ENCODE results near the gene HAND2.

GRCh38 chr4:173501592-173502150, 28.4 kb downstream of the HAND2 start:
- TF ChIP-seq ZNF274 (CRISPR knock-in tag; IDR thresholded peaks at IDR 0.05) (no peak), PAX8 (CRISPR knock-in tag; IDR thresholded peaks at IDR 0.05; ENCODE audit: borderline replicate concordance) (no peak), CTCF (CRISPR knock-in tag; IDR thresholded peaks at IDR 0.05) (no peak)
